HepG2 (cell line): ENCODE data around the gene TADA2A. TPM values are rescaled to one million over a fixed set of nuclear protein-coding genes. Genes with fewer than 3 reads are reported as not detected.

ENCODE experiments used
- ATF5 ChIP-seq: sonication (generic); formaldehyde crosslinking; IDR thresholded peaks from 2 replicates; pipeline ENCODE4 v1.4.0; 2020; ENCODE audit warnings: mild to moderate bottlenecking, low read depth, missing genetic modification reagents
- CREB3 ChIP-seq: sonication (generic); formaldehyde crosslinking; IDR thresholded peaks from 2 replicates; pipeline ENCODE4 v1.5.0; 2020; ENCODE audit warnings: missing genetic modification reagents
- DR1 ChIP-seq: sonication (generic); formaldehyde crosslinking; IDR thresholded peaks from 2 replicates; pipeline ENCODE4 v1.8.0; 2021; ENCODE audit warnings: mild to moderate bottlenecking, missing genetic modification reagents, inconsistent platforms
- KLF9 ChIP-seq: IDR thresholded peaks from 2 replicates; pipeline ENCODE4 v1.6.1; 2016; ENCODE audit warnings: low read depth
- MAFG ChIP-seq: sonication (generic); formaldehyde crosslinking; IDR thresholded peaks from 2 replicates; pipeline ENCODE4 v1.5.1; 2020; ENCODE audit warnings: mild to moderate bottlenecking, missing genetic modification reagents
- MLLT10 ChIP-seq: sonication (generic); formaldehyde crosslinking; IDR thresholded peaks from 2 replicates; pipeline ENCODE4 v1.4.0; 2020; ENCODE audit warnings: missing genetic modification reagents
- MYC ChIP-seq: sonication (generic); formaldehyde crosslinking; IDR thresholded peaks from 2 replicates; pipeline ENCODE4 v1.9.0; 2021; ENCODE audit warnings: missing genetic modification reagents, borderline replicate concordance
- MYNN ChIP-seq: sonication (generic); formaldehyde crosslinking; IDR thresholded peaks from 2 replicates; pipeline ENCODE4 v1.4.0; 2020; ENCODE audit warnings: mild to moderate bottlenecking, low read depth, missing genetic modification reagents
- NKX3-1 ChIP-seq: sonication (generic); formaldehyde crosslinking; IDR thresholded peaks from 2 replicates; pipeline ENCODE4 v1.5.0; 2020; ENCODE audit warnings: missing genetic modification reagents
- TAF15 ChIP-seq: fragments of 200-400 bp; formaldehyde crosslinking; IDR thresholded peaks from one replicate; pipeline ENCODE4 v1.6.1; 2018; ENCODE audit warnings: mild to moderate bottlenecking, low read depth, low read length; ENCODE audit not compliant: poor library complexity, severe bottlenecking
- ZBTB4 ChIP-seq: sonication (generic); formaldehyde crosslinking; IDR thresholded peaks from 2 replicates; pipeline ENCODE4 v1.4.0; 2020; ENCODE audit warnings: missing genetic modification reagents, mild to moderate bottlenecking, borderline replicate concordance
- ZNF138 ChIP-seq: sonication (generic); formaldehyde crosslinking; IDR thresholded peaks from 2 replicates; pipeline ENCODE4 v1.5.0; 2020; ENCODE audit warnings: mild to moderate bottlenecking, low read depth, missing genetic modification reagents
- ZNF335 ChIP-seq: sonication (generic); formaldehyde crosslinking; IDR thresholded peaks from 2 replicates; pipeline ENCODE4 v1.4.0; 2020; ENCODE audit warnings: missing genetic modification reagents
- ZNF362 ChIP-seq: sonication (generic); formaldehyde crosslinking; IDR thresholded peaks from 2 replicates; pipeline ENCODE4 v1.4.0; 2020; ENCODE audit warnings: missing genetic modification reagents, mild to moderate bottlenecking, borderline replicate concordance
- ZNF563 ChIP-seq: sonication (generic); formaldehyde crosslinking; IDR thresholded peaks from 2 replicates; pipeline ENCODE4 v1.8.0; 2022; ENCODE audit warnings: mild to moderate bottlenecking, moderate library complexity, missing genetic modification reagents
- ZSCAN30 ChIP-seq: sonication (generic); formaldehyde crosslinking; IDR thresholded peaks from 2 replicates; pipeline ENCODE4 v1.5.0; 2020; ENCODE audit warnings: mild to moderate bottlenecking, missing genetic modification reagents
- polyA plus RNA-seq, 8 experiments: library from polyadenylated mRNA; depleted of rRNA in 3 of 8; stranded (reverse) in 7 of 8; unstranded in 1 of 8; fragments of >200 nt; fragmentation: Illumina TruSeq in 4 of 8; extraction: Trizol in 4 of 8; gene quantifications; 2 replicates each; pipeline versions ENCODE4 v1.2.1 to v1.2.3, GENCODE V29; 2011 to 2016; ENCODE audit warnings: low read depth in 4 of 8, missing spikeins in 1 of 8, mixed read lengths in 1 of 8; ENCODE audit not compliant: insufficient read depth in 1 of 8
- total RNA-seq, 5 experiments: library from RNA; depleted of rRNA; stranded (reverse); fragments of >200 nt; fragmentation: Illumina TruSeq; extraction: Trizol; gene quantifications; 2 replicates each; pipeline ENCODE4 v1.2.3, GENCODE V29; 2016; ENCODE audit warnings: low read depth in 1 of 5
- TF ChIP-seq, protein P1 (sequence below): sonication (generic); formaldehyde crosslinking; IDR thresholded peaks from 2 replicates; pipeline ENCODE4 v1.5.0; 2020; ENCODE audit warnings: mild to moderate bottlenecking, missing genetic modification reagents
- TF ChIP-seq, protein P2 (sequence below): fragments of 450-650 bp; IDR thresholded peaks from 2 replicates; pipeline ENCODE4 v1.6.1; 2016

The TADA2A gene
- total and polyA plus RNA-seq, 2 of the 13 experiments (the other 11 are each of a cell fraction or from before 2014, with no cell fraction given) = 8.0 to 14.0 TPM

DNA sequence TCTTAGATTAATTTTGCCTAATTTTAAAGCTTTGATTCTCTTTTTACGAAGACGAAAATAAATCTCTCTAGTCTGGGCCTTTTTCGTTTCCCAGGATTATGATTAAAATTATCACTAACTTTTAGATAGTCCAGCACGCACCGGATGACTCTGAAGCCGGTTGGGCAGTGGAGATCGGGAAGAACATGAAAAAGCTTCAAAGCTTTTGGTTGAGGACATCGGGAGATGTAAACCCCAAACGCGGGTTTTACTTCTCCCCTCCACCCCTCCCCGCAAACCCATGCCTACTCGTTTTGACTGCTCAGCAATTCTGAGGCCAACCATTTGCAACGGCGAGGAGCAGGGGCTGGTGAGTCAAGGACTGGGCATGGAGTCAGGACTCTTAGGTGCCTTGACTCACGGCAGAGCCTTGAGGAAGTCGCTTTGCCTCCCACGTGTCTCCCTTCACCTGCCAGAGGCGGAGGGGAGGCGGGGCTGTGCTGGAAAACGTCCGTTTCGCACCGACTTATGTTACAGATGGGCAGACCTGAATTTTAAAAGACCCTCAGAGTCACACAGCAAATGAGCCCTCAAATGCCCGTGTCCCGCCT lies 82.0 kb downstream of the TADA2A start (continued):
- TF ChIP-seq MLLT10 = no peak
- TF ChIP-seq MAFG = peak; percentile 81
- no peak for TF ChIP-seq ZNF335
- TF ChIP-seq ZSCAN30 (CRISPR knock-in tag) = no peak
- no peak for TF ChIP-seq CREB3 (CRISPR knock-in tag)
- no peak for TF ChIP-seq ATF5 (CRISPR knock-in tag)
- peak; percentile 71 for TF ChIP-seq MYC (CRISPR knock-in tag)
- TF ChIP-seq ZNF362 (CRISPR knock-in tag) = no peak
- TF ChIP-seq NKX3-1 (CRISPR knock-in tag) = no peak
- TF ChIP-seq, protein P1, sequence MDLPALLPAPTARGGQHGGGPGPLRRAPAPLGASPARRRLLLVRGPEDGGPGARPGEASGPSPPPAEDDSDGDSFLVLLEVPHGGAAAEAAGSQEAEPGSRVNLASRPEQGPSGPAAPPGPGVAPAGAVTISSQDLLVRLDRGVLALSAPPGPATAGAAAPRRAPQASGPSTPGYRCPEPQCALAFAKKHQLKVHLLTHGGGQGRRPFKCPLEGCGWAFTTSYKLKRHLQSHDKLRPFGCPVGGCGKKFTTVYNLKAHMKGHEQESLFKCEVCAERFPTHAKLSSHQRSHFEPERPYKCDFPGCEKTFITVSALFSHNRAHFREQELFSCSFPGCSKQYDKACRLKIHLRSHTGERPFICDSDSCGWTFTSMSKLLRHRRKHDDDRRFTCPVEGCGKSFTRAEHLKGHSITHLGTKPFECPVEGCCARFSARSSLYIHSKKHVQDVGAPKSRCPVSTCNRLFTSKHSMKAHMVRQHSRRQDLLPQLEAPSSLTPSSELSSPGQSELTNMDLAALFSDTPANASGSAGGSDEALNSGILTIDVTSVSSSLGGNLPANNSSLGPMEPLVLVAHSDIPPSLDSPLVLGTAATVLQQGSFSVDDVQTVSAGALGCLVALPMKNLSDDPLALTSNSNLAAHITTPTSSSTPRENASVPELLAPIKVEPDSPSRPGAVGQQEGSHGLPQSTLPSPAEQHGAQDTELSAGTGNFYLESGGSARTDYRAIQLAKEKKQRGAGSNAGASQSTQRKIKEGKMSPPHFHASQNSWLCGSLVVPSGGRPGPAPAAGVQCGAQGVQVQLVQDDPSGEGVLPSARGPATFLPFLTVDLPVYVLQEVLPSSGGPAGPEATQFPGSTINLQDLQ = no peak
- 0 out of 2 replicates have a peak, but pooled peaks have one; percentile 32 for TF ChIP-seq DR1
- TF ChIP-seq, protein P2, sequence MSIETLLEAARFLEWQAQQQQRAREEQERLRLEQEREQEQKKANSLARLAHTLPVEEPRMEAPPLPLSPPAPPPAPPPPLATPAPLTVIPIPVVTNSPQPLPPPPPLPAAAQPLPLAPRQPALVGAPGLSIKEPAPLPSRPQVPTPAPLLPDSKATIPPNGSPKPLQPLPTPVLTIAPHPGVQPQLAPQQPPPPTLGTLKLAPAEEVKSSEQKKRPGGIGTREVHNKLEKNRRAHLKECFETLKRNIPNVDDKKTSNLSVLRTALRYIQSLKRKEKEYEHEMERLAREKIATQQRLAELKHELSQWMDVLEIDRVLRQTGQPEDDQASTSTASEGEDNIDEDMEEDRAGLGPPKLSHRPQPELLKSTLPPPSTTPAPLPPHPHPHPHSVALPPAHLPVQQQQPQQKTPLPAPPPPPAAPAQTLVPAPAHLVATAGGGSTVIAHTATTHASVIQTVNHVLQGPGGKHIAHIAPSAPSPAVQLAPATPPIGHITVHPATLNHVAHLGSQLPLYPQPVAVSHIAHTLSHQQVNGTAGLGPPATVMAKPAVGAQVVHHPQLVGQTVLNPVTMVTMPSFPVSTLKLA = no peak
- TF ChIP-seq ZBTB4 (CRISPR knock-in tag) = no peak
- TF ChIP-seq MYNN (CRISPR knock-in tag) = no peak
- TF ChIP-seq ZNF138 (CRISPR knock-in tag) = no peak
- no peak for TF ChIP-seq ZNF563 (CRISPR knock-in tag)
- peak; percentile 13; the same call in 1 of the 2 replicates for TF ChIP-seq KLF9 (CRISPR knock-in tag)
- TF ChIP-seq TAF15 = no peak
